NCI-H2171 treated with DMSO at 0.1 percent for 48 hours (cell line): ENCODE measurements around the gene B3GNT3.
"Not testable (repeated sequence)": the region's sequence is repeated elsewhere in the genome, so short reads cannot be mapped to it uniquely, and the experiment has no call there.

Experiments
- DNase-seq: peaks from one replicate; lab custom pipeline; 2025; lab: John Stamatoyannopoulos, UW

Gene B3GNT3

DNA sequence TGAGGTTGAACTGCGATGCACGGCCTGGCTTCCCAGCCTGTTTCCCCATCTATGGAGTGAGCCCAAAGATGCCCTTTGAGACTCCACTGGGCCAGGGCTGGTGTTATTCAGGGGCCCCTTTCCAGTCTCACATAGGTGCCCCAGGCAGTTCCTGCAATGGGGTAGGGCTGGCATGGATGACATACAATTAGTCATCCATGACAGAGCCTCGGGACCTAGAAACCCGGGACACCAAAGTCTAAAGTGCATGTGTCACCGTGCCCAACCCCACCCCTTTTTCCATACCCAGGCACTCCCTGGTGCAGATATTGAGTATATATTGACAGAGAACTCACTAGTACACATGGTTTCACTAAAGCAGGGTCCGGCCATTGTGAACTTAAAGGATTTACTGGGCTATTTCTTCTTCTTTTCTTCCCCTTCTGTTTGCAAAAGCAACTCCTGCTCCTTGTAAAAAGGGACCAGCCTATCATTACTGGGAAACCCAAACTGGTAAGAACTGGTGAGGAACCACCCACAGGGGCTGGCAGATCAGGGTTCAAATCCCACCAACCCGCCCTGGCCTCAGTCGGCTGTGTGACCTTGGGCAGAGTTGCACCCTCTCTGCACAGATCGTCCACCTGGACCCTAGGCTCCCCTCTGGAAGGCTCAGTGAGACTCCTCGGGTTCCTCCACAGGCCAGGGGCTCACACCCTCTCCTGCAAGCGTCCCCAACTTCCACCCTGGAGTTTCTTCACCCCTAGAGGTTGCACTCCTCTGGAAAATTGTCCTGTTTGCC is 2.7 kb downstream of the B3GNT3 start:
- DNase-seq = no peak

DNA sequence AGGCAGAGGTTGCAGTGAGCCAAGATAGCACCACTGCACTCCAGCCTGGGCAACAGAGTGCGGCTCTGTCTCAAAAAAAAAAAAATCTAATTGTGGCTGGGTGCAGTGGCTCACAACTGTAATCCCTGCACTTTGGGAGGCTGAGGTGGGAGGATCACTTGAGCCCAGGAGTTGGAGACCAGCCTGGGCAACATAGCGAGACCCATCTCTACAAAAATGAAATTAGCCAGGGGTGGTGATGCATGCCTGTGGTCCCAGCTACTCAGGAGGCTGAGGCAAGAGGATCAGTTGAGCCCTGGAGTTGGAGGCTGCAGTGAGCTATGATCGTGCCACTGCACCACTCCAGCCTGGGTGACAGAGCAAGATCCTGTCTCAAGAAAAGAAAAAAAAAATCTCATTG is 3.7 kb downstream of the B3GNT3 start:
- DNase-seq = not testable (repeated sequence)

DNA sequence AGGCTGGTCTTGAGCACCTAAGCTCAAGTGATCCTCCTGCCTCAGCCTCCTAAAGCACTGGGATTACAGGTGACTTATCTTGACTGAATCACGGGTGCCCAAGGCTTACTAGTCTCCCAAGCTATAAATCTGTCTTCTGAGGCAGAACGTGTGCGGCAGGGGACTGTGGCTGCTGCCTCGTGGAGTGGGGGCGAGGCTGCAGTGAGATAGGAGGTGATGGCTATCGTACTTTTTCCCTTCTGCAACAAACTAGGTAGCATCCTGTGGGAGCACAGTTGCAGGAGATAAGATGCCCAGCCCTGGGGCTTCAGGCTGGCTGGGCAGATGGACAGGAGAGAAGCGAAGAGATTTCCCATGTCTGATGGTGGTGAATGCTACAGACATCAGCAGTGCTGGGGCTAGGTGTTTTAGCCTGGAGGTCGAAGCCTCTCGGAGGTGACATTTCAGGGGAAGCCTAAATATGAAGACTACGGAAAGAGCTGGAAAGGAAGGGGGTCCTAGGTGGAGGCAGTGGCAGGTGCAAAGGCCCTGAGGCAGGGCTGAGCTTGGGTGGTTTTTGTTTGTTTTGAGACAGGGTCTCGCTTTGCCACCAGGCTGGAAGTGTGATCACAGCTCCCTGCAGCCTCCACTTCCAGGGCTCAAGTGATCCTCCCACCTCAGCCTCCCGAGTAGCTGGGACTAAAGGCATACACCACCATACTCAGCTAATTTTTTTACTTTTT is 7.4 kb downstream of the B3GNT3 start:
- DNase-seq = no peak

DNA sequence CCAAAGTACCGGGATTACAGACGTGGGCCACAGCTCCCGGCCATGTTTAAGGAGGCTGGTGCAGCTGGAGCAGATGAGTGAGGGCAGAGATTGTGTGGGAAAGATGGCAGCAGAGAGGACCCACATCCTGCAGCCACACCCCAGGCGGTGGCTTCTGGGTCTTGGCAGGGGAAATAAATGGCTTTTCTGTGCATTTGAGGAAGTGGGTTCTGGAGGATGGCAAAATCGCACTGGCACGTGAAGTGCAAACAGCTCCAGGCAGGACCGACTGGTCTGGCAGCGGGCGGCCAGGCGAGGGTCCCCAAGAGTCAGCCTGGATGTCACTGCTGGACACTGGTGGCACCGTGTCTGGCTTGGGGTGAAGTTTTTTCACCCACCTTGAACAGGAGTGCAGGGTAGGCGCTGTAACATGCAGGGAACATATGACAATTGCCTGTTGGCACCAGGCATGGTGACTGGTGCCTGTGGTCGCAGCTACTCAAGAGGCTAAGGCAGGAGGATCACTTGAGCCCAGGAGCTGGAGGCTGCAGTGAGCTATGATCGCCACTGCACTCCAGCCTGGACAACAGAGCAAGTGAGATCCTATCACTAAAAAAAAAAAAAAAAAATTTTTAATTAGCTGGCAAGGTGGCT is 8.4 kb downstream of the B3GNT3 start:
- no peak for DNase-seq

DNA sequence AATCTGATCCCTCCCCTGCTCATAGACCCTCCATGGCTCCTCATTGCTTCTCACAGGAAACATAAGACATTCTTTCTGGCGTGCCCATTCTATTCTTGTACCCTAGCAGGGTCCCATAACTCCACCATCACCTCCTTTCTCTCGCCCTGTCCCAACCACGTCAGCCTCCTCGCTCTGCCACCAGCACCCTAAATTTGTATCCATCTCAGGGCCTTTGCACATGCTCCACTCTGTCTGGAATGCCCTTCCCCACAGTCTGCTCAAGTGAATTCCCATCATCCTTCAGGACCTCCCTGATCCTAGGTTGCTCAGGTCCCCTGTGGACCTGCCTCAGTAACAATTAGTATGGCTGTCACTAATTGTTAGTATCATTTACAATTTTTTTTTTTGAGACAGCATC is 10.5 kb downstream of the B3GNT3 start:
- no peak for DNase-seq

DNA sequence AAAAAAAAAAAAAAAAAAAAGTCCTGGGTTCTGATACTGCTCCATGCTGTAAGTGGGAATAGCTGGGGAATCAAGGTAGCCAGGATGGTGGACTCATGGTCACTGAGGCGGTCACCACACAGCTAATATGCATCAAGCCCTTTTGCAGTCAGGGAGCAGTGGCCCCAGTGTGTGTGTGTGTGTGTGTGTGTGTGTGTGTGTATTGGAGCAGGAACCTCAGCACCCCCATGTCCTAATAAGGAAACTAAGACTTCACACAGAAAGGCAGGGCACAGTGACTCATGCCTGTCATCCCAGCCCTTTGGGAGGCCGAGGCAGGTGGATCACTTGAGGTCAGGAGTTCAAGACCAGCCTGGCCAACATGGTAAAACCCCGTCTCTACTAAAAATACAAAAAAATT is 12.0 kb downstream of the B3GNT3 start:
- DNase-seq = no peak

DNA sequence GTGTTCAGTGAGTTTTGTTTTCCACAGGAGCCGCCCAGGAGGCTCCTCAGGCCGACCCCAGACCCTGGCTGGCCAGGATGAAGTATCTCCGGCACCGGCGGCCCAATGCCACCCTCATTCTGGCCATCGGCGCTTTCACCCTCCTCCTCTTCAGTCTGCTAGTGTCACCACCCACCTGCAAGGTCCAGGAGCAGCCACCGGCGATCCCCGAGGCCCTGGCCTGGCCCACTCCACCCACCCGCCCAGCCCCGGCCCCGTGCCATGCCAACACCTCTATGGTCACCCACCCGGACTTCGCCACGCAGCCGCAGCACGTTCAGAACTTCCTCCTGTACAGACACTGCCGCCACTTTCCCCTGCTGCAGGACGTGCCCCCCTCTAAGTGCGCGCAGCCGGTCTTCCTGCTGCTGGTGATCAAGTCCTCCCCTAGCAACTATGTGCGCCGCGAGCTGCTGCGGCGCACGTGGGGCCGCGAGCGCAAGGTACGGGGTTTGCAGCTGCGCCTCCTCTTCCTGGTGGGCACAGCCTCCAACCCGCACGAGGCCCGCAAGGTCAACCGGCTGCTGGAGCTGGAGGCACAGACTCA is 12.9 kb downstream of the B3GNT3 start:
- no peak for DNase-seq

DNA sequence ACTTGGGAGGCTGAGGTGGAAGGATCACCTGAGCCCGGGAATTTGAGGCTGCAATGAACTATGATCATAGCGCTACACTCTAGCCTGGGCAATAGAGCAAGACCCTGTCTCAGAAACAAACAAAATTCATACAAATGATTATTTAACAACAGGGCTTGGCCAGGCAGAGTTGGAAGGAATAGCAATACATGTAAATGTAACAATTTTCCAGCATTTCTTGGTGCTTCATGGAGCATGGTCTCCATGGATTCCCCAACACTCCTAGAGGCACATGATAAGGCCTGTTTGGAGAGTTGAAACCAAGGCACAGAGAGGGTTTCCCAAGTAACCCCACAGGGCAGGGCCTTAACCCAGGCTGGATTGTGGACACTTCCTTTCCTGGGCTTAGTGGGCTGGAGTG is 16.2 kb downstream of the B3GNT3 start:
- no peak for DNase-seq

DNA sequence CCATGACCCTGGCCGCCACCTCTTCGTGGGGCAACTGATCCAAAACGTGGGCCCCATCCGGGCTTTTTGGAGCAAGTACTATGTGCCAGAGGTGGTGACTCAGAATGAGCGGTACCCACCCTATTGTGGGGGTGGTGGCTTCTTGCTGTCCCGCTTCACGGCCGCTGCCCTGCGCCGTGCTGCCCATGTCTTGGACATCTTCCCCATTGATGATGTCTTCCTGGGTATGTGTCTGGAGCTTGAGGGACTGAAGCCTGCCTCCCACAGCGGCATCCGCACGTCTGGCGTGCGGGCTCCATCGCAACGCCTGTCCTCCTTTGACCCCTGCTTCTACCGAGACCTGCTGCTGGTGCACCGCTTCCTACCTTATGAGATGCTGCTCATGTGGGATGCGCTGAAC is 16.7 kb downstream of the B3GNT3 start:
- DNase-seq = no peak

DNA sequence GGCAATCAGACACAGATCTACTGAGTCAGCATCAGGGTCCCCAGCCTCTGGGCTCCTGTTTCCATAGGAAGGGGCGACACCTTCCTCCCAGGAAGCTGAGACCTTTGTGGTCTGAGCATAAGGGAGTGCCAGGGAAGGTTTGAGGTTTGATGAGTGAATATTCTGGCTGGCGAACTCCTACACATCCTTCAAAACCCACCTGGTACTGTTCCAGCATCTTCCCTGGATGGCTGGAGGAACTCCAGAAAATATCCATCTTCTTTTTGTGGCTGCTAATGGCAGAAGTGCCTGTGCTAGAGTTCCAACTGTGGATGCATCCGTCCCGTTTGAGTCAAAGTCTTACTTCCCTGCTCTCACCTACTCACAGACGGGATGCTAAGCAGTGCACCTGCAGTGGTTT is 17.2 kb downstream of the B3GNT3 start:
- no peak for DNase-seq

DNA sequence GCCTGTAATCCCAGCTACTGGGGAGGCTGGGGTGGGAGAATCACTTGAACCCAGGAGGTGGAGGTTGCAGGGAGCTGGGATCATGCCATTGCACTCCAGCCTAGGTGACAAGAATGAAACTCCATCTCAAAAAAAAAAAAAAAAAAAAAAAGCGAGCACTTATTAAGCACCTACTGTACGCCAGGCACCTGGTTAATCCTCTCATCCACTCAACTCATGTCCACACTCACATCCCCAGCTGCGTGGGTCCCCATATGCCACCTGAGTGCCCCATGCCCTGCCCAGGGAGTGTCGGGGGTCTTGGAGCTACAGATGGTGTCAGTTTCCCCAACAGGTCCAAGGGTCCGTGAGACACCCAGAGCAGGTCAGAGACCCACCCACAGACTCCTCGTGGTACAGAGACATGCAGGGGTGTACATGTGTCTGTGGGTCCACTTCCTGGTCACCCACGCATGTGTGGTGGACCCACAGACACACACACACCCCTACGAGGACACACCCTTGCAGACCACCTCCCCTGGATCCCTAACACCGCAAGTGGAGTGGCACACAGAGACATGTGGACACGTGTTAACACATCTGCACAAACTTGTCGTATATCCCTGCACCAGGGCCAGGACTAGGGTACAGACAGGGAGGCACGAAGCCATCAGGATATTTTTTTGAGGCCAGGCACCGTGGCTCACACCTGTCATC is 22.9 kb downstream of the B3GNT3 start:
- no peak for DNase-seq

DNA sequence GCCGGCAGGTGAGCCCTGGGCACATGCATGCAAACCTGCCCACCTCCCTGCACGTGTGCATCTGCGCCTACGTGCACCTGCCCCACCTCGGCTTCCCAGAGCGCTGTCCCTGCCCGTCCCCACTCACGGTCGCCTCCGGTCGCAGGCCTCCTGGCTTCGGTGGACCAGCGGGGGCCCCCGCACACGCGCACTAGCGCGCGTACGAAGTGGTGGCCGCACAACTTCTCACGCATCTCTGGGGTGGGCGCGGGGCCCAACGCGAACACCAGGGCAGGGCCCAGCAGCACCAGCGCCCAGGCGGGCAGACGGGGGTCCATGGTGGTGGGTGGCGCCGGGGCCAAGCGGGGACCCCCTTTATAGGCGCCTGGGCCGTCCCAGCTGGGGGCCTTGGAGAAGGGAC is 26.3 kb downstream of the B3GNT3 start, which contains the start of gene INSL3:
Gene INSL3, minus strand, starts transcription at position 330 of the 400 bp plus-strand sequence. Its CDS starts 13 bp downstream, at position 317.
- DNase-seq = no peak

DNA sequence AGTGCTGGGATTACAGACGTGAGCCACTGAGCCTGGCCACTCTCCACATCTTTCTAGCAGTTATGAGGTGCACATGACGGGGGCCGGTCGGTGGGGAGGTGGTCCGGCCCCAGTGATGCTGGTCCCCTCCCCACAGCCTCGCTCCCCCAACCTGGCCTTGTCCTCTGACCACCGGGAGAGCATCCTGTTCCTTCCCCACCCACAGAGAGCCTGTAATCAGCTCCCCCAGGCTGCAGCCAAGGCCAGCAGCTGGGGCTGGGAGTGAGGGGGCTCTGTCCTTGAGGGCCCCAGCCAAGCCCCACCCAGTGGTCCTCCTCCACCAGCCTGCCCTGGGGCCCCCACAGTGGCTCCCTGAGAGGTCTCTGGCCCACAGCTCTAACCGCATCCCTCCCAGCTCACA is 29.4 kb downstream of the B3GNT3 start:
- DNase-seq = no peak

DNA sequence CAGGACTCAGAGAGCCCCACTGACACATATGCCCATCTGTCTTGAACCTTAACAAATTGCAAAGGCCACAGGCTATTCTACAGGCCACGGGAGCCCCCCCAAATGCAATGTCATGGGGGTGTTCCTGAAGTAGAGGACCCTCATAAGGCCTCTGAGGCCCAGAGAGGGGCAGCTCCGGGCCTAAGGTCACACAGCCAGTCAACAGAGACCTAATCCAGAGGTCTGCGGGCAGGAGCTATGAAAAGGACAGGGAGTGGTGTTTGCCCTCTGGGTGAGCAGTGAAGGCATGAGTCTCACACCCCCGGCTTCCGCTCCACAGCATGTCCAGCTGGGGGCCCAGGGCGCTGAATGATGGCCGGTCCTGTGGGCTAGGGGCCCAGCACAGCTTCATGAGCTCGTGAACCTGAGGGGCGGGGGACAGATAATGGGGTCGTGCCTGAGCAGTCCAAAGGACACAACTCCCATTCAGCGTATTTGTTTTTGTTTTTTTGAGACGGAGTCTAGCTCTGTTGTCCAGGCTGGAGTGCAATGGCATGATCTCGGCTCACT is 31.6 kb downstream of the B3GNT3 start:
- DNase-seq = no peak

DNA sequence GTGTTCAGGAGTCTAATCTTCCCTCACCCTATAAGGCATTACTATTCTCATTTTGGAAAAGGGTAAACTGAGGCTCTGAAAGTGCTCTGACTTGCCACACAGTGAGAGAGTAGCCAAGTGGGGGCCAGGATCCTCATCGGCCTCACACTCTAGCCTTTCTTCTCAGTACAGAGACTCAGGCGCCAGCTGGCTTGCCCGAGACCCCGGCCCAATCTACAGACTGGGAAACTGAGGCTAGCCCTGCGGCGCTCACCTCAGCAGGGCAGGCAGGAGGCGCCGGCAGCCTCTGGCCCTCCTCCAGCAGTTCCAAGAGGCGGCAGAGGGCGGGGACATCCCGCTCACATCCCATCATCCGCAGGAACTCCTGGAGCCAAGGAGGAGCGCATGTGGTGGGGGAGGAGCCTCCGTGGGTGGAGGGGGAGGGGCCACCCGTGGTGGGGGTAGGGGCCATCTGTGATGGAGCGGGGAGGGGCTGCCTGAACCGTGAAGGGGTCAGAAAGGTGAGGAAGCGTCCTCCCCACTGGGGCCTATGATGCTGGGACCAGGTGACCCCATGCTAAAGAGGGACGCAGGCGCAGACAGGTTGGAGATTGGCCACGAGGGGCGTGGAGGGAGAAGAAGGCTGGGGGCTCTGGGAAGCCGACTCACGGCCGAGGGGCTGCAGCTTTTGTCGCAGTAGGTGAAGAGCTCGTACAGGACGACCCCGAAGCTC is 35.1 kb downstream of the B3GNT3 start:
- DNase-seq = peak; percentile 86

DNA sequence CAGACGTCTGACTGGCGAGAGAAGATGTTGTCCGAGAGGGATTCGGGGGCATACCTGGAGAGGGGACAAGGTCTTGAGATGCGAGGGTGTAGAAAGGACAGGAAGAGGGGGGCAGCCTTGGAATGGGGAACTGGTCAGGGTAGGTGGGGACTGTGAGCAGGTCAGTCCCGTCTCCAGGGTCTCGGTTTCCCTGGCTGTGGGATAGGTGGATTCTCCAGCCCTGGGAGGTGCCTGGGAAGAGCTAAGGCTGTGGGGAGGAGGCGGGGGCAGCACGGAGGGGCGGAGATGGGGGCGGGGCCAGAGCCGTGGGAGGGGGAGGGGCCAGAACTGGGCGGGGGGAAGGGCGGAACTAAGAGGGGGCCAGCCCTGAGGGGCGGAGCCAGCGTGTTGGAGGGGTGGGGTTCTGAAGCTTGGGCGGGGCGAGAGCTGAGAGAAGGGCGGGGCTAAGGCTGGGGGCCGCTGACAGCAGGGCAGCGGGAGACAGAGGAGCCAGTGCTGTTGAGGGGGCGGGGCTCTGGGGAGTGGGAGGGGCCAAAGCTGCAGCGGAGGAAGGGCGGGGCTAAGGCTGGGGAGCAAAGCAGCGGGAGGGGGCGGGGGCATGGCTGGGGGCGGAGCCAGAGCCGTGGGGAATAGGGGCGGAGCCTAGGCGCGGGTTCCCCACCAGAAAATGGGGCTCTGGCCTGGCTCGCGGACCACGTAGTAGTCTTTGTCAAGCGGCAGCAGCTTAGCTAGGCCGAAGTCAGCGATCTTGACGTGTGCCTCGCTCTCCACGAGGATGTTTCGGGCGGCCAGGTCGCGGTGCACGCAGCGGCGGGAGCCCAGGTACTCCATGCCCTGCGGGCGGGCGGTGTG is 35.9 kb downstream of the B3GNT3 start:
- DNase-seq = peak; percentile 92

DNA sequence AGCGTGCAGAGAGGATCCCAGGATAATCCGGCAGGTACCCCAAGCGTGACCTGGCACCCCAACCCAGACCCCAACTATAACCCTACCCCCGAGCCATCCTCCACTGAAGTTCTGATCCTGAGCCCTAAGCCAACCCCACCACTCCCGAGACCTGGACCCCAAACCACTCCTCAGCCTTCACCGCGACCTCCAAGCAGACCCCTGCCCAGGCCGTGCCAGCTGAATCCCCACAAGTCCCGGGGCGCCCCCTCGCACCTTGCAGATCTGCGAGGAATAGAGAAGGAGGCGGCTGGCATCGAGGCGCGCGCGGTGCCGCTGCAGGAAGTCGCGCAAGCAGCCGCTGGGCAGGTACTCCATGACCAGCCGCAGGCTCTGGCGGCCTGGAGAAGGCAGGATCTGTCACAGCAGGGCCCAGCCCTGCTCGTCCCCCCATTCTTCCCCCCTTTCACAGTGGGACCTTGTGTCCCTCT is 36.5 kb downstream of the B3GNT3 start:
- DNase-seq = no peak

DNA sequence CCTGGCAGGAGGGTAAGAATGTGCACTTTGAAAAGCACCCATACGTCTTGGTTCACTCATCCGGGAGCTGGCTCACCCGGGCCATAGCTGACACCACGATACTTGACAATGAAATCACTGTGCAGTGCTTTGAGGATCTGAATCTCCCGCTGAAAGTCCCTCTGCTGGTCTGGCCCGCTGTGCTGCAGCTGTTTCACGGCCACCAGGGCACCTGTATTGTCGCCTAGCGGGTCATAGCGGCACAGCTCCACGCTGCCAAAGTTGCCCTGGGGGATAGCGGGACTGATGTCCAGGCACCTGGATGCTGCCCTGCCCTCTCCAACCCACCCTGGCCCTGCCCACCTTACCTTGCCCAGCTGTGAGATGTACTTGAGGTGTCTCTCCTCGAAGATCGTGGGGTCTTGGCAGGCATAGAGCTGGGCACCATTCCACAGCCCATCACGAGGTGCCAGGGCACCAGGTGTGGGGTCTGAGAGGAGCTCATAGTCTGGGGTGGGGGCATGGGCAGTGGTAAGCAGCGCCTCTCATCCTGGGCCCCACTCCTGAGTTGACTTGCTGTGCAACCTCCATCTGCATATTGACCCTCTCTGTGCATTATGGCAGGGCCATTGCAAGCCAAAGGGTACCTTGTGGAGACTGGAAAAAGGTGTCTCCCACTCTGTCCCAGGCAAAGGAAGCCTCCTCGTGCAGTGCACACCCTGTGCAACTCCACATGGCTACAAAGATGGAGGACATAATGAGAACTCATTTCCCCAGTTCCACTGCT is 37.7 kb downstream of the B3GNT3 start:
- no peak for DNase-seq
